GM18517 (cell line): ENCODE data around the gene KDM2A.
"Not testable (repeated sequence)": the region's sequence is repeated elsewhere in the genome, so short reads cannot be mapped to it uniquely, and the experiment has no call there.

Source experiments
- ATAC-seq: cut with Tn5 transposase; IDR thresholded peaks from one replicate; pipeline ENCODE4 v1.9.1; 2021; ENCODE audit warnings: mild to moderate bottlenecking, moderate library complexity; ENCODE audit not compliant: unreplicated experiment

The KDM2A gene

DNA sequence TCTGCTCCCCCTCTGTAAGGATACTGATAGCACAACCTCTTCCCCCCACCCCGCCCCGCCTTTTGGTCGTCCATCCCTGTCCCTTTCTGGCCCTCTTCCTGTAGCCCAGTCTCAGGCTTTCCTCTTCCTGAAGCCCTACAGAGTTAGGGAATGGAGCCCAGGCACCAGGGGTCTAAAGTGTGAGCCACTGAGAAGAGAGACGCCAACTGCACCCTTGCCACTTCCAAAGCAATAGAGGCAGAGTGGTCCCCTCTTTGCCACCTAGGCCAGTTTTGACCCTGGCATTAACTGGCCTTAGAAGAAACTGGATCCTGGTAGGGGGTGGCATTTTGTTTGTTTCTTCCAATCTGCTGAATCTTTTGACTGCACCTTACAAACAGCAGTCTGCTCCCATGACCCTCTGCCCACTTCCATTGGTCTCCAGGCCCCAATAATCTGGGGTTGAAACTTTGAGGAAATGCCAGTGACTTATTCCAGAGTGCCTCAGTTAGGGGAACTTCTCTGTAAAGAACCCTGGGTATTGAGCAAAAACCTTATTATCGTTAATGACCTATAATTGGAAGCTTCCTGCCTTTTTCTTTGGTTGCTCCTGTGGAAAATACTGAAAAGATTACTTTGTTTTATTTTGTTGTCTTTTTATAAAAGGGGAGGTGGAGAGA lies 137.5 kb downstream of the KDM2A start:
- ATAC-seq: no peak

GRCh38 chr11:67260406-67260805 lies 141.3 kb downstream of the KDM2A start:
- no peak for ATAC-seq

GRCh38 chr11:67260885-67261639 lies 142.0 kb downstream of the KDM2A start:
- ATAC-seq: not testable (repeated sequence)

DNA sequence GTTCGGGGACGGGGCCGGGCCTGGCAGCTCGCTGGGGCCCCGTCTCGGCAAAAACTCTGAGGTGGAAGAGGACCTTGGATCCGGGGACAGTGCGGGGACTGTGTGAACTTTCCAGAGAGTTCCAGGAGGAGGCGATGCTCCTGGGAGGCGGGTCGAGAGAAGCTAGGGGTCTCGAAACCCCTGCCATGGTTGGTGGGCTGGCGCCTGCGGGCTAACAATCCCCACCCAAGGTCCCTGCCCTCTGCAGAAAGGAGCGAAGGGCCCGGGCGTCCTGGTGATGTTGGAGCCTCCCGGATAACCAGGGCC lies 142.5 kb downstream of the KDM2A start:
- ATAC-seq: no peak

- ATAC-seq: no peak
Observed at GRCh38 chr11:67261946-67262681, 143.1 kb downstream of the KDM2A start.

GRCh38 chr11:67262731-67263675 lies 143.9 kb downstream of the KDM2A start:
- no peak for ATAC-seq

DNA sequence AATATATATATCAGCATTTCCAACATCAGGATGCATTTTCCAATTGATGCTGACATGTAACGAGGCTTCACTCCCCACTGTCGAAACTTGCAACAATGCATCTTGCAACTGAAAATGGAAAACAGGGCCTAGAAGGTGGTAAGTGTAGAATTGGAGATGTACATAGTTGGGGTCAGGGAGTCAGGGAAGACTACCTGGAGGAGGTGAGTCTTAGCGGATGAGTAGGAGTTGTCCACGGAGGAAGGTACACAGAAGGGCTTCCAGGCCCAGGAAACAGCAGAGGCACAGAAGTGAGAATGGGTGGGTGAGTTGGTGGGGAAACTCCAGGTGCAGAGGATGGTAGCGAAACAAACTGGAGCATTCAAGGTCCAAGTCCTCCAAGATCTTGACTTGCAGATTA lies 145.2 kb downstream of the KDM2A start:
- ATAC-seq: no peak

DNA sequence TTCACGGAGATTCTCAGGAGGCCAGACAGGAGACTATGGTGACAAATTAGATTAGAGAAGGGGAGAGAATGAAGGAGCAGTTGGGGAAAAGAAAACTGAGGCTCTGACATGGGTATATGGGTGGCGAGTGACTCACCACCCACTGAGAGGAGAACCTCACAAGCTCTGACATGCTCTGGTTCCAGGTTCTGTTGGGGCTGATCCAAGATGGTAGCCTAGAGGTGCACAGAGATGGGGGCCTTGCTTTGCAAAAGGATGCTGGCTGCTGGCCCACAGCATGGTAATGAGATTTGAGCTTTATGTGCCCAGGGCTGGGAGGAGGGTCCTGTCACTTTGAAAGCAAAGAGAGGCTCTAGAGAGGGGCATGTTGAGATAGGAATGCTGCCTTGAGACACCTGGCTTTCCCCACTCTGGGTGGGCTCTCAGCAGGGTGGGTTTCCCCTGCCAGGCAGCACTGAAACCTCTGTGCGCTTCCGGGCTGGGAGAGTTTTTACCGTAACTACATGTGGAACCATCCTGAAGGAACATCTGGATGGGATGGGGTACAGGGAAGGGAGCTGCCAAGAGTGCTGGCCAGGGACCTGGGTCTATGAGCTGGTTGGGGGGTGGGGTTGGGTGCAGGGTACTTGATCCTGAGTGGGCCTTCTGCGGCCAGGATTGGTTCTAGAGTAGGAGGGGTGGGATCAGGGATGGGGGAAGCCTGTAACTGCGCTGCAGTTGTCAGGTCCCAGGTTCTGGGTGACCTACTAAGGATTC lies 146.0 kb downstream of the KDM2A start:
- ATAC-seq: no peak

DNA sequence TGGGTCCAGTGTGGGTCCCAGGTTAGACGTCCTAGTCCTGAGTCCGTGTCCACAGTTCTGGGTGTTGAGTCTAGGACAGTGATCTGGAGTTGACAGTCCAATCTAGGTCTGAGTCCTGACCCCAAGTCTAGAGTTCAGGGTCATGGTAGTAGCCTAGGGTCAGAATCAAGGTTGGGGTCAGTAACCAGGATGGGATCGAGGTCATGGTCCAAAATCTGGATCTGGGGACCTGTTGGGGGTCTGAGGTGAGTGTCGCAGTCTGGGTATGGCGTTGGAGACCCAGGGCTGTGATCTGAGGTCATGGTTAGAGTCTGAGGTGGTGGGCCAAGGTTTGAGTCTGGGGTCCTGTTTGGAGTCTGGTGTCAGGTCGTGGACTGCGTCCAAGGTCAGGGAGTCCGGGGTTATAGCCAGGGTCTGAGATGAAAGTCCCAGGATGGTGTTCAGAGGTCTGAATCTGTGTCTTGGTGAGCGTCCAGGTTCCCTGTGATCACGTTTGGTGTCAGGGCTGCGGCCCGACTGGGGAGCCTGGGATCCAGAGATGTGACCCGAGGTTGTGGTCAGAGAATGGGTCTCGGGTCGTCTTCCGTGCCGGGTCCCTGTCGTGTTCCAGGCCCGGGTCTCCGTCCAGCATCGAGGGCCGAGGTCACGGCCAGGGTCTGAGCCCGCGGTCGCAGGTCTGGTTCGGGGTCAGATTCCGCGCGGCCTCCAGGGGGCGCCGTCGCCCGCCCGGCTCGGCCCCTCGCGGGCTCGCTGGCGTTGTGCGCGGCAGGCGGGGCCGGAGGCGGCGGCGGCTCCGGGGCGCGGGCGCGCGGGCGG lies 146.8 kb downstream of the KDM2A start:
- ATAC-seq: peak; percentile 37

DNA sequence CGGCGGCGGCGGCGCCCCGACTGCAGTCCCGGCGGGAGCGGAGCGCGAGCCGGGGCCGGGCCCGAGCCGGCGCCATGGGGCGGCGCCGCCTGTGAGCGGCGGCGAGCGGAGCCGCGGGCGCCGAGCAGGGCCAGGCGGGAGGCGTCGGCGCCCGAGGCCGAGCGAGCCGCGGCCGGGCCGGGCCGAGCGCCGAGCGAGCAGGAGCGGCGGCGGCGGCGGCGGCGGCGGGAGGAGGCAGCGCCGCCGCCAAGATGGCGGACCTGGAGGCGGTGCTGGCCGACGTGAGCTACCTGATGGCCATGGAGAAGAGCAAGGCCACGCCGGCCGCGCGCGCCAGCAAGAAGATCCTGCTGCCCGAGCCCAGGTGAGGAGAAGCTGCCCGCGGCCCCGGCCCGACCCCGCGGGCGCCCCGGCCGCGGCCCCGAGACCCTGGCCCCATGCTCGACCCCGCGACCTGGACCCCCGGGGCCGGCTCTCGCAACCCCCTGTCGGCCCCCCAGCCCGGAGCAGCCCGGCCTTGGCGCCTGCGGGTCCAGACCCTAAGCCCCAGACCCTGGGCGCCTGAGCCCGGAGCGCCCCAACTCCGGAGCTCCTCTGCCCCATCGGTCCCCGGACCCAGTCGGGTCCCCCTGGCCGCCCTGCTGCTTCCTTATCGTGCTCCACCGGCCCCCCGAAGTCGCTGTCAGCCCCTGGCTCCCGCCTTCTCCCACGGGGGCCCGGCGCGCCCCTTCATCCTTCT lies 147.6 kb downstream of the KDM2A start, which contains the start of gene GRK2:
GRK2 (plus strand) TSS at position 25 of the 739 bp plus-strand sequence; CDS start at position 252, 227 bp downstream.
- ATAC-seq: no peak

DNA sequence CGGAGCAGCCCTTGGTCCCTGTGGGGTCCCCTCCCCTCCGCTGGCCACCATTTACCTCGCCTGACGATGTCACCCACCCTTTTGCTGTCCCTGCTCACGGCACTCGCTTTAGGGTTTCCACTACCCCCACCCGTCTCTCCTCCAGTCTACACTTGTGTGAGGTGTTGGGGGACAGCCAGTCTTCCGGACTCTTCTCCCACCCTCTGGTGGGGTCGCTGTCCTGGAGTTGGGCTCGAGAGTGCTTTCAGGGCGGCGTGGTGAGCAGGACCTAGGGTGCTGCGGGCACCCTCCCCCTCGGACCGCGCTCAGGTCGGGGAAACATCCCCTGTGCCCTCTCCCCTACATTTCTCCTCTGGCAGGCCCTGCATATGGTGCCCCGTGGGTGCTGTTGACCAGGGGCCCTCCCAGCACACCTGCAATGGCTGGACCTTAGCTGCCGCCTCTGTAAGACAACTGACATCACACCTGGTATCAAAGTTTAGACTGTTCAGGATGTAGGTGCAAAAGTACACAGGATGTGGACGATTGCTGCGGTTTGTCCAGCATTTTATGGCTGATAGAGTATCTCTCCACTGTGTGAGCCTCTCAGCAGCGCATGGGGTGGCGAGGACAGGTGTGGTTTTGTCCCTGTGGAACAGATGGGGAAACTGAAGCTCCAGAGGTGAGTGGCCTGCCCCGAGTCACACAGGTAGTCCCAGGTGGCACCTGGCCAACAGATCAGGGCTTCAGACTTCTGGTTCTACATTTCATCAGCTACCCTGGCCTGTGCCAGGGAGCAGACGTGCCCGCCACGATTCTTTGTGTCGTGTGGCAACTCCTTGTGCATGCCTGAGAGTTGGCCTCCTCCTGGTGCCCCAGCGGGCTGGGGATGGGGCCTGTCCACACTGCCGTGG lies 148.4 kb downstream of the KDM2A start:
- ATAC-seq: no peak

DNA sequence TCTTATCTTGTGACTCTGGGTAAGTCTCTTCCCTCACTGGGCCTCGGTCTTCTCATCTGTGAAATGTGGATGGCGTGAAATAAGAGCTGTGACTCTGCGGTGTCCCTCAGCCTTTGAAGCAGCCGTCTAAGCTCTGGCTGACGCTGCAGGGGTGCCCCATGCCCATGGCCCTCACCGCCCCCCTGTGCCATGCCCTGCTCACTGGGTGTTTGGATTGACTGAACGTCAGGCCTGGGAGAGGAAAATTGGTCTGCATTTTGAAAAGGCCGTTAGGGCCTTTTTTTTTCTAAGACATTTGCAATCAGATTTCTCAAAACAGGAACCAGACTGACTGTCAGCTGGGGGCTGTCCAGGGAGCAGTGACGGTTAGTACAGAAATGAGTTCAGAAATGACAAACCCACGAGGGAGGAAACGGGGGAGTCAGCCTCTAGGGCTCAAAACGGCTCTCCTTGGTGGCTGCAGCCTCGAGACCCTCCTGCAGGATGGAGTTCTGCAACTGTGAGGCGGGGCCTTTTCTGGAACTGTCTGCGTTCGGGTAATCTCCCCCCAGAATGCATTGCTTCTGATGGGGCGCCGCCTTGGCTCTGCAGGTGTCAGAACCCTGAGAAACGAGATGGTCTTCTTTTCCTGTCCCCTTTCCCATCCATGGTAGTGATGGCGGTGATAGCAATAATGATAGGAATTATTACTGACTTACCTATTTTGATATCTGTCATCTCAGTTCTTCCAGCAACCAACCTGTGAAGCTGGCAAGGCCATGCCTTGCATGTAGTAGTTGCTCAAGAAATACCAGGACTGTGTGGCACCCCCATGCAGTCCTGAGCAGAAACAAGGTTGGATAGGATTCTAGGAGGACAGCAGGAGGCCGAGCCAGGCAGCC lies 149.3 kb downstream of the KDM2A start:
- no peak for ATAC-seq

DNA sequence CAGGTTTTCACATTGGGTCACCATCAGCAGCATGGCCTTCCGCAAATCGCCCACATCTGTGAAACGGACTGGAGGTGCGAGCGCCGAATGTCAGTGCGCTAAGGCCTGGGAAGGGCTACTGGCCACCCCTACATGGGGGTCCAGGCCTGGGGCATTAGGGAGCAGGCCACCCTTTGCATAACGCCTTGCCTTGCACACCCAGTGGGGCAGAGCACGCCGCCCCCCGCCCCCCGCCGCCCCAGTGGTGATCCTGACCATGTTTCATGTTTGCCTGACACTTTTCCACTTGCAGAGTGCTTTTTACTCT lies 149.9 kb downstream of the KDM2A start:
- ATAC-seq: no peak

DNA sequence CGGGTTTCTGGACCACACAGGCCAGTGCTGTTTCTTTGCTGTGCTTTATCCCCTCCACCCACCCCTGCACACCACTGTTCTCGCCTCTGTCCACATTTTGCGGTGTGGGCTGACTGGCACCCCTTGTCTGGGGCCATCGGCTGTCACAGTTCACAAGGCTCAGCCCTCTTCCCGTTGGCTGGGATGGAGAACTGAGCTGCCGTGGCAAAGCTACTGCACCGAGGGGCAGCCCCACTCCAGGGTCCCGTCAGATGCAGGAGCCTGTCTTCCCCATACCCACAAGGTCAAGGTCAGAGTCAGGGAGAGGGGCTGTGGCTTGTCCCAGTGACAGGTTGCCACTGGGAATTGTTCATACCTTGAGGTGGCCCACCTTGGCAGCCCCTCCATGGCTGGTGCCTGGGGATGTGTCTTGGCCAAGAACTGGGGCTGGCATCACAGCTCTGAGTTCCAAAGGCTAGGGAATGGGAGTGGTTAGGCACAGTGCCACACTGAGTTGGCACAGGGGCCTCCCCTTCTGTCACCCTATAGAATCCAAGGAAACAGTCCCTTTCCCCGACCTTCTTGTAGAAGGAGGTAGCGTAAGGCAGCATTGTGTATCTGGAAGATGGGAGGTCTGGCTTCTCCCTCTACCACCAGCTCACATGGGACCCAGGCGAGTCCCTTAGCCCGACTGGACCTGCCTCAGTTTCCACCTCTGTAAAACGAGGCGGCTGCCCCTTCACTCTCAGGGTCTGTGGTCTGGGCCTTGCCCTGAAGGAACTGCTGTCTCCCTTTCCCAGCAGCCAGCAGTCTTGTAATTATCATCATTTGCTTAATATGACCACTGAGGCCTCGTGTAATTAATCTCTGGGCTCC lies 150.6 kb downstream of the KDM2A start:
- no peak for ATAC-seq

DNA sequence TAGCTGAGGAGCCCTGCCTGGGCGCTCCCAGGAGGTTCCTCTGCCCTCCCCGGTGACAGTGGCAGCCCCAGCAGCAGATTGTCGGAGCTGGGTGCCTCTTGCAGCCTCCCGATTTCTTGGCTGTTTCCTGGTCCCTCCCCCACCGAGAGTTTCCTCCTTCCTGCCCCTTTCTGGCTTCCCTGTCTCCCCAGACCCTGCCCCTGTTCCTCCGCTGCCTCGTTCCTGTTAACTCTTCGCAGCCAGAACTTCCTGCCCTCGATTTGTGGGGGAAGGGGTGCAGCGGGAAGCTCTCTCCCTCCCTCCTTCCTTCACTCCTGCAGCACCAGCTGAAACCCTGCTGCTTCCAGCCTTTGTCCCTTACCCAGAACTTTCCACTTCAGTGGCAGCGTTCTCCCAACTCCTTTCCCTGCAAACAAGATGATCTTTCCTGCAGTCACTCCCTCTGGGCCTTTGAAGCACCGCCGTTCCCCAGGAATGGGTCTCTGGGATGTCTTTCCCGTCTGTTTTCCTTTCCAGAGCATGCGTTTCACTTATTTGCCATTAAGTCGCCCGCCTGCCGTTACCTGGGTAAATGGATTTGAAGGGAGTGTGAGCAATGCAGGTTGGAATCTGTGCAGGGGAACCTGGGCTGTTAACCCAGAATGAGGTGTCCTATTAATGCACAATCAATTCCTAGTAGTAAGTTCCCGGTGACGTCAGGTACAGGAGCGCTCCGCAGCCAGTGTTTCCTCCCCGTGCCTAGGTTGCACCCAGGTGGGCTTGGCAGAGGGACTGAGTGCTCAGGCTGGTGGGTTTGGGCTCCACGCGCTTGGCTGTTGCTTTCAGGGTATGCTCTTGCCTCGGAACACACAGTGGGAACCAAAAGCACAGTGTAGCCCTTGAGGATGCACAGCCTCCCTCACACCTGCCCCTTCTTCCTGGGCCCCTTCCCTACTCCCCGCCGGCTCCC lies 151.5 kb downstream of the KDM2A start:
- no peak for ATAC-seq
